HEK293 (cell line): ENCODE data around the gene ZNF311.
A peak's percentile ranks its signal among the peaks of the same experiment; 100 is the strongest.

ENCODE experiments used
- GLIS1 ChIP-seq: fragments of 450-650 bp; formaldehyde crosslinking; IDR thresholded peaks from 2 replicates; pipeline ENCODE4 v1.5.1; 2016; ENCODE audit warnings: missing biosample characterization, missing genetic modification characterization
- HIC1 ChIP-seq: fragments of 450-650 bp; formaldehyde crosslinking; IDR thresholded peaks from 2 replicates; pipeline ENCODE4 v1.5.1; 2016; ENCODE audit warnings: missing biosample characterization, missing genetic modification characterization
- KLF9 ChIP-seq: fragments of 450-650 bp; formaldehyde crosslinking; IDR thresholded peaks from 2 replicates; pipeline ENCODE4 v1.5.1; 2016; ENCODE audit warnings: missing biosample characterization, missing genetic modification characterization, low read depth
- OVOL3 ChIP-seq: fragments of 450-650 bp; formaldehyde crosslinking; IDR thresholded peaks from 2 replicates; pipeline ENCODE4 v1.5.1; 2016; ENCODE audit warnings: missing biosample characterization, missing genetic modification characterization
- TCF7L2 ChIP-seq: IDR thresholded peaks from 2 replicates; pipeline ENCODE4 v1.6.1; 2011; ENCODE audit warnings: low read depth, mild to moderate bottlenecking, inconsistent platforms, low read length, moderate library complexity, borderline replicate concordance
- YY1 ChIP-seq: fragments of 450-650 bp; formaldehyde crosslinking; IDR thresholded peaks from 2 replicates; pipeline ENCODE4 v1.5.1; 2018; ENCODE audit warnings: missing biosample characterization, missing genetic modification characterization
- ZBTB49 ChIP-seq: fragments of 450-650 bp; formaldehyde crosslinking; IDR thresholded peaks from 2 replicates; pipeline ENCODE4 v1.5.1; 2016; ENCODE audit warnings: missing biosample characterization, missing genetic modification characterization, low read depth
- ZNF133 ChIP-seq: fragments of 450-650 bp; formaldehyde crosslinking; IDR thresholded peaks from 2 replicates; pipeline ENCODE4 v1.5.1; 2016; ENCODE audit warnings: missing biosample characterization, missing genetic modification characterization
- ZNF157 ChIP-seq: fragments of 450-650 bp; formaldehyde crosslinking; IDR thresholded peaks from 2 replicates; pipeline ENCODE4 v1.5.1; 2016; ENCODE audit warnings: missing biosample characterization, missing genetic modification characterization
- ZNF302 ChIP-seq: fragments of 450-650 bp; formaldehyde crosslinking; IDR thresholded peaks from 2 replicates; pipeline ENCODE4 v1.5.1; 2016; ENCODE audit warnings: missing biosample characterization, missing genetic modification characterization, low read depth
- ZNF350 ChIP-seq: fragments of 450-650 bp; formaldehyde crosslinking; IDR thresholded peaks from 2 replicates; pipeline ENCODE4 v1.5.0; 2017; ENCODE audit warnings: missing biosample characterization, mild to moderate bottlenecking, missing genetic modification characterization
- ZNF530 ChIP-seq: fragments of 450-650 bp; formaldehyde crosslinking; IDR thresholded peaks from 2 replicates; pipeline ENCODE4 v1.5.1; 2016; ENCODE audit warnings: low read depth, missing biosample characterization, missing genetic modification characterization
- ZNF560 ChIP-seq: fragments of 450-650 bp; formaldehyde crosslinking; IDR thresholded peaks from 2 replicates; pipeline ENCODE4 v1.5.1; 2017; ENCODE audit warnings: missing biosample characterization, missing genetic modification characterization, borderline replicate concordance
- ZNF600 ChIP-seq: fragments of 450-650 bp; formaldehyde crosslinking; IDR thresholded peaks from 2 replicates; pipeline ENCODE4 v1.5.1; 2016; ENCODE audit warnings: missing biosample characterization, missing genetic modification characterization
- ZNF707 ChIP-seq: fragments of 450-650 bp; formaldehyde crosslinking; IDR thresholded peaks from 2 replicates; pipeline ENCODE4 v1.5.1; 2016; ENCODE audit warnings: missing biosample characterization, missing genetic modification characterization
- ZNF777 ChIP-seq: fragments of 450-650 bp; formaldehyde crosslinking; IDR thresholded peaks from 2 replicates; pipeline ENCODE4 v1.5.1; 2017; ENCODE audit warnings: missing biosample characterization, missing genetic modification characterization, borderline replicate concordance
- ZNF792 ChIP-seq: fragments of 450-650 bp; formaldehyde crosslinking; IDR thresholded peaks from 2 replicates; pipeline ENCODE4 v1.5.1; 2016; ENCODE audit warnings: missing biosample characterization, missing genetic modification characterization
- ZSCAN30 ChIP-seq: fragments of 450-650 bp; IDR thresholded peaks from 2 replicates; pipeline ENCODE4 v1.5.1; 2018; ENCODE audit warnings: missing biosample characterization, mild to moderate bottlenecking, missing genetic modification characterization, moderate library complexity
- ZXDB ChIP-seq: fragments of 450-650 bp; formaldehyde crosslinking; IDR thresholded peaks from 2 replicates; pipeline ENCODE4 v1.5.1; 2016; ENCODE audit warnings: missing biosample characterization, missing genetic modification characterization
- TF ChIP-seq, protein P1 (sequence below): fragments of 450-650 bp; formaldehyde crosslinking; IDR thresholded peaks from 2 replicates; pipeline ENCODE4 v1.5.1; 2017; ENCODE audit warnings: missing biosample characterization, missing genetic modification characterization
- TF ChIP-seq, protein P2 (sequence below): sonication (generic); formaldehyde crosslinking; IDR thresholded peaks from 2 replicates; pipeline ENCODE4 v1.8.1; 2022; ENCODE audit warnings: mild to moderate bottlenecking, moderate library complexity, missing genetic modification reagents
- TF ChIP-seq, protein P3 (sequence below): fragments of 450-650 bp; formaldehyde crosslinking; IDR thresholded peaks from 2 replicates; pipeline ENCODE4 v1.5.1; 2016; ENCODE audit warnings: missing biosample characterization, missing genetic modification characterization
- TF ChIP-seq, protein P4 (sequence below): fragments of 450-650 bp; formaldehyde crosslinking; IDR thresholded peaks from 2 replicates; pipeline ENCODE4 v1.5.1; 2016; ENCODE audit warnings: missing biosample characterization, missing genetic modification characterization
- TF ChIP-seq, protein P5 (sequence below): fragments of 450-650 bp; formaldehyde crosslinking; IDR thresholded peaks from 2 replicates; pipeline ENCODE4 v1.5.1; 2016; ENCODE audit warnings: missing biosample characterization, missing genetic modification characterization

ZNF311 gene

GRCh38 chr6:28953039-28953584, 52.0 kb downstream of the ZNF311 start (continued):
- TF ChIP-seq, protein P1, sequence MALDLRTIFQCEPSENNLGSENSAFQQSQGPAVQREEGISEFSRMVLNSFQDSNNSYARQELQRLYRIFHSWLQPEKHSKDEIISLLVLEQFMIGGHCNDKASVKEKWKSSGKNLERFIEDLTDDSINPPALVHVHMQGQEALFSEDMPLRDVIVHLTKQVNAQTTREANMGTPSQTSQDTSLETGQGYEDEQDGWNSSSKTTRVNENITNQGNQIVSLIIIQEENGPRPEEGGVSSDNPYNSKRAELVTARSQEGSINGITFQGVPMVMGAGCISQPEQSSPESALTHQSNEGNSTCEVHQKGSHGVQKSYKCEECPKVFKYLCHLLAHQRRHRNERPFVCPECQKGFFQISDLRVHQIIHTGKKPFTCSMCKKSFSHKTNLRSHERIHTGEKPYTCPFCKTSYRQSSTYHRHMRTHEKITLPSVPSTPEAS (tag by site-specific recombination), result no peak
- TF ChIP-seq ZNF600 (tag by site-specific recombination), result no peak
- no peak for TF ChIP-seq TCF7L2
- TF ChIP-seq ZNF560 (tag by site-specific recombination), result no peak
- no peak for TF ChIP-seq OVOL3 (tag by site-specific recombination)
- TF ChIP-seq KLF9 (tag by site-specific recombination), result no peak
- TF ChIP-seq ZXDB (tag by site-specific recombination), result peak; percentile 56; the same call in 1 of the 2 replicates
- no peak for TF ChIP-seq ZNF707
- no peak for TF ChIP-seq GLIS1
- no peak for TF ChIP-seq ZNF302 (tag by site-specific recombination)
- no peak for TF ChIP-seq ZBTB49 (tag by site-specific recombination)
- TF ChIP-seq ZNF133, result no peak
- no peak for TF ChIP-seq ZNF350 (tag by site-specific recombination)
- no peak for TF ChIP-seq ZNF530 (tag by site-specific recombination)
- TF ChIP-seq ZNF792 (tag by site-specific recombination), result no peak
- TF ChIP-seq ZNF157 (tag by site-specific recombination), result no peak
- TF ChIP-seq, protein P2, sequence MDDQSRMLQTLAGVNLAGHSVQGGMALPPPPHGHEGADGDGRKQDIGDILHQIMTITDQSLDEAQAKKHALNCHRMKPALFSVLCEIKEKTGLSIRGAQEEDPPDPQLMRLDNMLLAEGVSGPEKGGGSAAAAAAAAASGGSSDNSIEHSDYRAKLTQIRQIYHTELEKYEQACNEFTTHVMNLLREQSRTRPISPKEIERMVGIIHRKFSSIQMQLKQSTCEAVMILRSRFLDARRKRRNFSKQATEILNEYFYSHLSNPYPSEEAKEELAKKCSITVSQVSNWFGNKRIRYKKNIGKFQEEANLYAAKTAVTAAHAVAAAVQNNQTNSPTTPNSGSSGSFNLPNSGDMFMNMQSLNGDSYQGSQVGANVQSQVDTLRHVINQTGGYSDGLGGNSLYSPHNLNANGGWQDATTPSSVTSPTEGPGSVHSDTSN (CRISPR knock-in tag), result no peak
- TF ChIP-seq, protein P3, sequence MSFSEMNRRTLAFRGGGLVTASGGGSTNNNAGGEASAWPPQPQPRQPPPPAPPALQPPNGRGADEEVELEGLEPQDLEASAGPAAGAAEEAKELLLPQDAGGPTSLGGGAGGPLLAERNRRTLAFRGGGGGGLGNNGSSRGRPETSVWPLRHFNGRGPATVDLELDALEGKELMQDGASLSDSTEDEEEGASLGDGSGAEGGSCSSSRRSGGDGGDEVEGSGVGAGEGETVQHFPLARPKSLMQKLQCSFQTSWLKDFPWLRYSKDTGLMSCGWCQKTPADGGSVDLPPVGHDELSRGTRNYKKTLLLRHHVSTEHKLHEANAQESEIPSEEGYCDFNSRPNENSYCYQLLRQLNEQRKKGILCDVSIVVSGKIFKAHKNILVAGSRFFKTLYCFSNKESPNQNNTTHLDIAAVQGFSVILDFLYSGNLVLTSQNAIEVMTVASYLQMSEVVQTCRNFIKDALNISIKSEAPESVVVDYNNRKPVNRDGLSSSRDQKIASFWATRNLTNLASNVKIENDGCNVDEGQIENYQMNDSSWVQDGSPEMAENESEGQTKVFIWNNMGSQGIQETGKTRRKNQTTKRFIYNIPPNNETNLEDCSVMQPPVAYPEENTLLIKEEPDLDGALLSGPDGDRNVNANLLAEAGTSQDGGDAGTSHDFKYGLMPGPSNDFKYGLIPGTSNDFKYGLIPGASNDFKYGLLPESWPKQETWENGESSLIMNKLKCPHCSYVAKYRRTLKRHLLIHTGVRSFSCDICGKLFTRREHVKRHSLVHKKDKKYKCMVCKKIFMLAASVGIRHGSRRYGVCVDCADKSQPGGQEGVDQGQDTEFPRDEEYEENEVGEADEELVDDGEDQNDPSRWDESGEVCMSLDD (tag by site-specific recombination), result no peak
- peak; percentile 63; the same call in 1 of the 2 replicates for TF ChIP-seq YY1 (tag by site-specific recombination)
- TF ChIP-seq, protein P4, sequence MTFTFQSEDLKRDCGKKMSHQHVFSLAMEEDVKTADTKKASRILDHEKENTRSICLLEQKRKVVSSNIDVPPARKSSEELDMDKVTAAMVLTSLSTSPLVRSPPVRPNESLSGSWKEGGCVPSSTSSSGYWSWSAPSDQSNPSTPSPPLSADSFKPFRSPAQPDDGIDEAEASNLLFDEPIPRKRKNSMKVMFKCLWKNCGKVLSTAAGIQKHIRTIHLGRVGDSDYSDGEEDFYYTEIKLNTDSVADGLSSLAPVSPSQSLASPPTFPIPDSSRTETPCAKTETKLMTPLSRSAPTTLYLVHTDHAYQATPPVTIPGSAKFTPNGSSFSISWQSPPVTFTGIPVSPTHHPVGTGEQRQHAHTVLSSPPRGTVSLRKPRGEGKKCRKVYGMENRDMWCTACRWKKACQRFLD (tag by site-specific recombination), result no peak
- no peak for TF ChIP-seq HIC1
- no peak for TF ChIP-seq ZNF777 (tag by site-specific recombination)
- TF ChIP-seq, protein P5, sequence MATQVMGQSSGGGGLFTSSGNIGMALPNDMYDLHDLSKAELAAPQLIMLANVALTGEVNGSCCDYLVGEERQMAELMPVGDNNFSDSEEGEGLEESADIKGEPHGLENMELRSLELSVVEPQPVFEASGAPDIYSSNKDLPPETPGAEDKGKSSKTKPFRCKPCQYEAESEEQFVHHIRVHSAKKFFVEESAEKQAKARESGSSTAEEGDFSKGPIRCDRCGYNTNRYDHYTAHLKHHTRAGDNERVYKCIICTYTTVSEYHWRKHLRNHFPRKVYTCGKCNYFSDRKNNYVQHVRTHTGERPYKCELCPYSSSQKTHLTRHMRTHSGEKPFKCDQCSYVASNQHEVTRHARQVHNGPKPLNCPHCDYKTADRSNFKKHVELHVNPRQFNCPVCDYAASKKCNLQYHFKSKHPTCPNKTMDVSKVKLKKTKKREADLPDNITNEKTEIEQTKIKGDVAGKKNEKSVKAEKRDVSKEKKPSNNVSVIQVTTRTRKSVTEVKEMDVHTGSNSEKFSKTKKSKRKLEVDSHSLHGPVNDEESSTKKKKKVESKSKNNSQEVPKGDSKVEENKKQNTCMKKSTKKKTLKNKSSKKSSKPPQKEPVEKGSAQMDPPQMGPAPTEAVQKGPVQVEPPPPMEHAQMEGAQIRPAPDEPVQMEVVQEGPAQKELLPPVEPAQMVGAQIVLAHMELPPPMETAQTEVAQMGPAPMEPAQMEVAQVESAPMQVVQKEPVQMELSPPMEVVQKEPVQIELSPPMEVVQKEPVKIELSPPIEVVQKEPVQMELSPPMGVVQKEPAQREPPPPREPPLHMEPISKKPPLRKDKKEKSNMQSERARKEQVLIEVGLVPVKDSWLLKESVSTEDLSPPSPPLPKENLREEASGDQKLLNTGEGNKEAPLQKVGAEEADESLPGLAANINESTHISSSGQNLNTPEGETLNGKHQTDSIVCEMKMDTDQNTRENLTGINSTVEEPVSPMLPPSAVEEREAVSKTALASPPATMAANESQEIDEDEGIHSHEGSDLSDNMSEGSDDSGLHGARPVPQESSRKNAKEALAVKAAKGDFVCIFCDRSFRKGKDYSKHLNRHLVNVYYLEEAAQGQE, result peak; percentile 11; the same call in 1 of the 2 replicates
- TF ChIP-seq ZSCAN30 (tag by site-specific recombination), result peak; percentile 77; the same call in 1 of the 2 replicates
